WI38 (cell line): ENCODE results near the gene MEF2C.
A peak's percentile ranks its signal among the peaks of the same experiment; 100 is the strongest.

Source experiments
- H3K4me3 ChIP-seq: 2 replicates; pipeline ENCODE4 v1.5.1; 2011; ENCODE audit warnings: low read depth, mild to moderate bottlenecking, control low read depth, low read length
- TF ChIP-seq, protein P1 (sequence below): IDR thresholded peaks from 2 replicates; pipeline ENCODE4 v1.5.1; 2012; ENCODE audit warnings: low read depth, mild to moderate bottlenecking, control low read depth, low read length

The MEF2C gene

DNA sequence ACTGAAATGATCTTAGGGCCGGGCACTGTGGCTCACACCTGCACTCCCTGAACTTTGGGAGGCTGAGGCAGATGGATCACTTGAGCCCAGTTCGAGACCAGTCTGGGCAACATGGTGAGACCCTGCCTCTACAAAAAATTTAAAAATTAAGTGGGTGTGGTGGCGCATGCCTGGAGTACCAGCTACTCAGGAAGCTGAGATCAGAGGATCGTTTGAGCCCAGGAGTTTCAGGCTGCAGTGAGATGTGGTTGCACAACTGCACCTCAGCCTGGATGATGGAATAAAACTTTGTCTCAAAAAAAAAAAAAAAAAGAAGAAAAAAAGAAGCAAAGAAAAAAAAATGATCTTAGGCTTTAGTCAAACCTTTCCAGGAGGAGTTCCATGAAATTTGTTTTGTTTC, 41.8 kb downstream of the MEF2C start:
- no peak overlapping the region for H3K4me3 ChIP-seq
- TF ChIP-seq, protein P1, sequence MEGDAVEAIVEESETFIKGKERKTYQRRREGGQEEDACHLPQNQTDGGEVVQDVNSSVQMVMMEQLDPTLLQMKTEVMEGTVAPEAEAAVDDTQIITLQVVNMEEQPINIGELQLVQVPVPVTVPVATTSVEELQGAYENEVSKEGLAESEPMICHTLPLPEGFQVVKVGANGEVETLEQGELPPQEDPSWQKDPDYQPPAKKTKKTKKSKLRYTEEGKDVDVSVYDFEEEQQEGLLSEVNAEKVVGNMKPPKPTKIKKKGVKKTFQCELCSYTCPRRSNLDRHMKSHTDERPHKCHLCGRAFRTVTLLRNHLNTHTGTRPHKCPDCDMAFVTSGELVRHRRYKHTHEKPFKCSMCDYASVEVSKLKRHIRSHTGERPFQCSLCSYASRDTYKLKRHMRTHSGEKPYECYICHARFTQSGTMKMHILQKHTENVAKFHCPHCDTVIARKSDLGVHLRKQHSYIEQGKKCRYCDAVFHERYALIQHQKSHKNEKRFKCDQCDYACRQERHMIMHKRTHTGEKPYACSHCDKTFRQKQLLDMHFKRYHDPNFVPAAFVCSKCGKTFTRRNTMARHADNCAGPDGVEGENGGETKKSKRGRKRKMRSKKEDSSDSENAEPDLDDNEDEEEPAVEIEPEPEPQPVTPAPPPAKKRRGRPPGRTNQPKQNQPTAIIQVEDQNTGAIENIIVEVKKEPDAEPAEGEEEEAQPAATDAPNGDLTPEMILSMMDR: no peak

DNA sequence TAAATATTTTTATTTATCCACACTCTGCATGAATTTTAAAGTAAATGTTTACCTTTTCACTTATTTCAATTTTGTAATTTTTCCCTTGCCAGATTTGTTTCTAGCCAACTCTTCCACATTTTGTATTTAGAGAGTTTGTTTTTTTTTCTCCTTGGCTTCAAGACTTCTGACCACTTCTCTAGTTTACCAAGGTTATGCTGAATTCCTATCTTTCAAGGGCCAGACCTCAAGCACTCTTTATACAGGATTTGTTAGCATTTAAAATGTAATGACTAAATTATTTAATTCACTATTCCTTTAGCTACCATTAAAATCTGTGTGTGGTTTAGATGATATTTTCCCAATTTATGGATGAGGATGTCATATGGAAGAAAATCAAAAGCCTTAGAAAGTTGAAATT, 42.5 kb downstream of the MEF2C start:
- H3K4me3 ChIP-seq: no peak overlapping the region
- TF ChIP-seq, protein P1: no peak

DNA sequence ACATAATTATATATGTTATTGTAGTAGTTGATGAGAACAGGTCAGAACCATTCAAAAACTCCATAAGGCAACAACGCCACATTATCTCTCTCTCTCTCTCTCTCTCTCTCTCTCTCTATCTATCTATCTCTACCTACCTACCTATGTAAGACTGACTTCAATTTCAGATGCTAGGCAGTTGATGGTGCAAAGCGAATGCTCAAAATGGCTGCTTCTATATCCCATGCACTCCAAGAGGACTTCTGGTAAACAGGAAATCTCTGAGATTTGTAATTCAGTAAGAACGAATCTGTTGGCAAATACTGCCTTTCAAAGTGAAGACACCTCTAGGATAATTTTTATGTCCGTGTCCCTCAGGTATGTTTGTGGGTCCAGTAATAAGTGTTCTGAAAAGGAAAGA, 43.7 kb downstream of the MEF2C start:
- TF ChIP-seq, protein P1: no peak
- H3K4me3 ChIP-seq: no peak overlapping the region

DNA sequence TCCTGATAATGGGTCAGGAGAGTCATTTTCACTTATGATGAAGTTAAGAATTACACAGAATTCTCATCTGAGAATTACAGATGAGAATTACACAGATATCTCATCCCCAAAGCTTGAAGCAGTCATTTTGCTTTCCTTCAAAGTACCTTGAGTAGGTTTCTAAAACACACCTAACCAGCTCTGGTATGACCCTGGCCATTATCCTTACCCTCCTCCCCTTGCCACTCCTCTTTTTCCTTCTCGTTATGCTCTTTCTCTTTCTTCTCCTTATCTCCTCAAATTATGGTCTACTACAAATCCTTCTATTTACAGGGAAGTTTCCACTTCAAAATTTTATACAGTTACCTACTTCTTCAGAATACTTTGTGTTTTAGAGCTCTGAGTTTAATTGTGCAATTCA, 44.5 kb downstream of the MEF2C start:
- TF ChIP-seq, protein P1: no peak
- H3K4me3 ChIP-seq: no peak overlapping the region

DNA sequence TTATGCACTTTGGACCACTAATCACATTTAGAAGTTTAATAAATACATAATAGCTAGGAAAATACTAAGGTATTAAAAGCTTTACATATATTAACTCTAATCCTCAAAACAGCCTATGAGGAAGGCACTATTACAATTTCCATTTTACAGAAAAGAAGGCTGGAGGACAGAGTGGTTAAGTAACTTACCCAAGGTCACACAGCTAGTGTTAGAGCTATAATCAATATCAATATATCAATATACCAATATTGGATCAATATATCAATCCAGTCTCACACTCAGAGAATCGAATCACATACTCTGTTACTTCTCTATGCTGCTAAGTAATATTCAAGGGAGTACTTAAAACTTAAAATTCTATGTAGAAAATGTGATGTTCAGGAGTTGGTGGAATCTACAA, 45.2 kb downstream of the MEF2C start:
- TF ChIP-seq, protein P1: no peak
- H3K4me3 ChIP-seq: no peak overlapping the region

DNA sequence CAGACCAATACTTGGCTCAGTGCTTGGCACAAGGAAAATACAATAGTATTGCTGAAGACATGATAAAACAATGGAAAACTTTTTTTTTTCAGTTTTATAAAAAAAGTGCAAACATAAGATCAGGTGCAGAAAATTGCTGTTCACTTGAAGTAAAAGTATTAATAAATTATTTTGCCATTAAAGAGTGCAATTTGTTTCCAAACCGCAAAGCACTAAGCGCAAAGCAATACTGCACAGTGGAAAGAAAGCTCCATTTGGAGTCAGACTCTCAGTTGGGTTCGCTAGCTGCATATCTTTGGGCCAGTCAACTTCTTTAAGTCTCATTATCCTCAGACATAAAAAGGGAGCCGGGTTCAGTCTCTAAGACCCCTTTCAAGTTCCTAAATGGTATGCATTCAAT, 45.8 kb downstream of the MEF2C start:
- TF ChIP-seq, protein P1: no peak
- no peak overlapping the region for H3K4me3 ChIP-seq

DNA sequence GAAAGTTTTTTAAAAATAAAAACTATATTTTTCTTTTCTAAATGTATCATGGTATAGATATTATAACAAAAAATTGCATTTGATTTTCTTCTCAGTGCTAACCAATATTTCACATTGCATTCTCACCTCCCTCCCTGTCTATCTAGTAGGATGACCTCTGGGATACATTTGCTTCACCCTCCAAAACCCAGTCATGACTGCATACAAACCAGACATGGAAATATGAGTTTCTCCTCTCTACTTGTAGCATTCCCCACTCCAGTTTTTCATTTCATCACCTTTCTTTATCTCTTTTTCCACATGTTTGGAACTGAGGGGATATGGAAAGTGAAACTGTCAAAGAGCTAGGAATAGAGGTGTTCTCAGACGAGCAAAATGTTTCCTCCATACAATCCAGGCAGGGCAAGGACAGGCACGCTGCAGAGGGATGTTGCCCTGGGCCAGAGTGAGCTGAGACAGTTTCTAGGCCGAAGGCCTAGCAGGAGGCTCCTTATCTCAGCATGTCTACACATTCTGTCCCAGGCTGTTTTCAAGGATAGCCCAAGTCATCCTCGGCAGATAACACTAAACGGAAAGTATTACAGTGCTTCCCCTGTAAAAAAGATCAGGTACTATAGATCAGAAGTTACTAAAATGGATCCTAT, 46.7 kb downstream of the MEF2C start:
- H3K4me3 ChIP-seq: 0 out of 2 replicates have a peak overlapping the region, but pooled peaks have one; percentile 6
- TF ChIP-seq, protein P1: no peak
